GM18520 (cell line): ENCODE results near the gene SIK1.
"Not testable (repeated sequence)": the region's sequence is repeated elsewhere in the genome, so short reads cannot be mapped to it uniquely, and the experiment has no call there.

ENCODE experiments used
- ATAC-seq: cut with Tn5 transposase; IDR thresholded peaks from one replicate; pipeline ENCODE4 v1.9.1; 2021; ENCODE audit not compliant: unreplicated experiment

The SIK1 gene

GRCh38 chr21:43398000-43398399 lies 28.9 kb downstream of the SIK1 start:
- ATAC-seq: not testable (repeated sequence)

GRCh38 chr21:43397439-43397808 lies 29.5 kb downstream of the SIK1 start:
- not testable (repeated sequence) for ATAC-seq

- ATAC-seq: not testable (repeated sequence)
Measured at GRCh38 chr21:43396788-43397438, 30.0 kb downstream of the SIK1 start.

GRCh38 chr21:43383351-43383750 lies 43.6 kb downstream of the SIK1 start:
- ATAC-seq: not testable (repeated sequence)

GRCh38 chr21:43382902-43383301 lies 44.0 kb downstream of the SIK1 start:
- not testable (repeated sequence) for ATAC-seq

GRCh38 chr21:43380852-43381533 lies 45.9 kb downstream of the SIK1 start:
- not testable (repeated sequence) for ATAC-seq

GRCh38 chr21:43380337-43380736 lies 46.6 kb downstream of the SIK1 start:
- ATAC-seq: not testable (repeated sequence)

GRCh38 chr21:43379626-43380122 lies 47.3 kb downstream of the SIK1 start:
- ATAC-seq: not testable (repeated sequence)

GRCh38 chr21:43376478-43376882 lies 50.5 kb downstream of the SIK1 start:
- ATAC-seq: no peak

GRCh38 chr21:43375837-43376477 lies 51.0 kb downstream of the SIK1 start:
- no peak for ATAC-seq

- ATAC-seq: no peak
Measured at GRCh38 chr21:43375006-43375836, 51.7 kb downstream of the SIK1 start.

- no peak for ATAC-seq
Measured at GRCh38 chr21:43374228-43374885, 52.6 kb downstream of the SIK1 start.

- ATAC-seq: no peak
Measured at GRCh38 chr21:43373362-43374227, 53.3 kb downstream of the SIK1 start.

- ATAC-seq: no peak
Measured at GRCh38 chr21:43372663-43373361, 54.1 kb downstream of the SIK1 start.

GRCh38 chr21:43371786-43372185 lies 55.1 kb downstream of the SIK1 start:
- ATAC-seq: no peak

- no peak for ATAC-seq
Measured at GRCh38 chr21:43370888-43371570, 55.9 kb downstream of the SIK1 start.

GRCh38 chr21:43370091-43370658 lies 56.8 kb downstream of the SIK1 start:
- no peak for ATAC-seq

- ATAC-seq: no peak
Measured at GRCh38 chr21:43369596-43370090, 57.3 kb downstream of the SIK1 start.
